HG03575 (cell line): ENCODE results near the gene ZBTB3.
A peak's percentile ranks its signal among the peaks of the same experiment; 100 is the strongest.
"Not testable (repeated sequence)": the region's sequence is repeated elsewhere in the genome, so short reads cannot be mapped to it uniquely, and the experiment has no call there.

Experiments
- ATAC-seq: cut with Tn5 transposase; IDR thresholded peaks from one replicate; pipeline ENCODE4 v1.9.1; 2021; ENCODE audit not compliant: unreplicated experiment, insufficient number of reproducible peaks, low FRiP score; ENCODE audit errors: extremely low read depth

ZBTB3 gene

GRCh38 chr11:62760867-62761227 is 6.9 kb upstream of the ZBTB3 start:
- ATAC-seq = not testable (repeated sequence)

DNA sequence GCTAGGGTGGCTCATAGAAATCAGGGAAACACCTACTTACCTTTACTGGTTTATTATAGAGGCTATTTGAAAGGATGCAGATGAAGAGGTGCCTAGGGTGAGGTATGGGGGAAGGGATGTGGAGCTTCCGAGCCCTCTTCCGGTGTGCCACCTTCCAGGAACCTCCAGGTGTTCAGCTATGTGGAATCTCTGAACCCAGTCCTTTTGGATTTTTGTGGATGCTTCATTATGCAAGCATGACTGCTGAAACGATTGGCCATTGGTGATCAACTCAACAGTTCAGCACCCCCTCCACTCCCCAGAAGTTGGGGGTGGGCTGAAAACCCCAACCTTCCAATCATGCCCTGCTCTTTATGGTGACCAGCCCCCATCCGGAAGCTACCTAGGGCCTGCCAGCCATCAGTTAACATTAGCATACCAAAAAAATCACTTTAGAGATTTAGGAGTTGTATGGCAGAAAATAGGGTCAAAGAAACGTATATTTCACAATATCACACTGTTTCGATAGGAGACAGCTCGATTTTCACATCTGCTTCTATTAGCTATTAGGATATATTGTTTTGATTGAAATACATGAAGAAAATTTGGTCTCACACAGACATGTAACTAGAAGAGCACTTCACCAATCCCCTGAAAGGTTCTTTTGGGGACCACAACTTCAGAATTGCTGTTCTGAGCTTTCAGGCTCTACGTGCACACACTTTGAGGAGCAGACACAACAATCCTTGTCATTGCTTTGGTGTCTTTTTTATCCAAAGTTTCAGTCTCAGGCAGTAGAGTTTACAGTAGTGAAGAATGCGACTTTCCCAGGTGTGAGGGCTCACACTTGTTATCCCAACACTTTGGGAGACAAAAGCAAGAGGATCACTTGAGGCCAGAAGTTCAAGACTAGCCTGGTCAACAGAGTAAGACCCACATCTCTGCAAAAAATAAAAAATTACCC is 4.2 kb upstream of the ZBTB3 start:
- ATAC-seq = no peak

DNA sequence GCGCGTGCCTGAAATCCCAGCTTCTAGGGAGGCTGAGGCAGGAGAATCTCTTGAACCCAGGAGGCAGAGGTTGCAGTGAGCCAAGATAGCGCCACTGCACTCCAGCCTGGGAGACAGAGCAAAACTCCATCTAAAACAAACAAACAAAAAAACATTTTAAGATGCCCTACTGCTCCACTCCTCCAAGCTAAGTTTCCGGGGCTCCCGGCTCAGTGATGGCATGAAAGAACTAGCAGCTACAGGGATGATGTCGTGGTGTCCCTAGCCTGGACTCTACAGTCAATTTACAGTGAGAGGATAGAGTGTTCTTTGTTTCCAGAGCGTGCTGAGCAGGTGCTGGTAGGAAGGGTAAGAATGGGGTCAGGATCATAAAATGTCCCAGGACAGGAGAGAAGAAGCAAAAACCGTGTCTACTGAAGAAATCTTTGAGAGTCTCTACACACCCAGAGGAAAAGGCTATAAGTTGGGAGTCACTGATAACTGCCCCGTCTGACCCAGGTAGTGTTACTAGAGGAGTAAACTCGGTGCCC is 1.2 kb upstream of the ZBTB3 start:
- ATAC-seq = no peak

- no peak for ATAC-seq
Measured at GRCh38 chr11:62752994-62753735, 795 bp downstream of the ZBTB3 start.

GRCh38 chr11:62752177-62752785 is 1.7 kb downstream of the ZBTB3 start:
- no peak for ATAC-seq

GRCh38 chr11:62749931-62750330 is 4.0 kb downstream of the ZBTB3 start:
- ATAC-seq = not testable (repeated sequence)

DNA sequence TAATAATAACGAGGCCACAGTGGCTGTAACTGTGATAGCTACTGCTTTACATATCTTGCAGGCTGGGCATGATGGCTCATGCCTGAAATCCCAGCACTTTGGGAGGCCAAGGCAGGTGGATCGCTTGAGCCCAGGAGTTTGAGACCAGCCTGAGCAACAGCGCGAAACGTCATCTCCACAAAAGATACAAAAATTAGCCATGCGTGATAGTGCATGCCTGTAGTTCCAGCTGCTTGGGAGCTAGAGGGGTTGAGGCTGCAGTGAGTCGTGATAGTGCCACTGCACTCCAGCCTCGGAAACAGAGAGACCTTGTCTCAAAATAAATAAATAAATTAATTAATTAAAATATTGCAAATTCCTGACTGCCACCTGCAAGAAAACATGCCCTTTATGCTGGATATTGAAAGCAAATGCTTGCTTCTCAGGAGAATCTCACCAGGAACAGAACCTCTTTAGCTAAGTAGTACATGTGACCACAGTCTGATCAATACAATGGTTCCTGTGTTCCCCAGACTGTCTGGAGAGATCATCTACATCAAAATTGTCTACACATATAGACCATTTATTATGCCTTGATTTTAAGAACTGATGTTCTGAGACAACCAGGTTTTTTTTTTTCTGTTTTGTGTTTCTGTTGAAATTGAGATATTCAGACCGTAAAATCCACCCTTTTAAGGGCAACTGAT is 6.3 kb downstream of the ZBTB3 start:
- ATAC-seq = no peak

- ATAC-seq = no peak
Measured at GRCh38 chr11:62737196-62737595, 16.8 kb downstream of the ZBTB3 start.

GRCh38 chr11:62732830-62733229 is 21.1 kb downstream of the ZBTB3 start:
- ATAC-seq = no peak

DNA sequence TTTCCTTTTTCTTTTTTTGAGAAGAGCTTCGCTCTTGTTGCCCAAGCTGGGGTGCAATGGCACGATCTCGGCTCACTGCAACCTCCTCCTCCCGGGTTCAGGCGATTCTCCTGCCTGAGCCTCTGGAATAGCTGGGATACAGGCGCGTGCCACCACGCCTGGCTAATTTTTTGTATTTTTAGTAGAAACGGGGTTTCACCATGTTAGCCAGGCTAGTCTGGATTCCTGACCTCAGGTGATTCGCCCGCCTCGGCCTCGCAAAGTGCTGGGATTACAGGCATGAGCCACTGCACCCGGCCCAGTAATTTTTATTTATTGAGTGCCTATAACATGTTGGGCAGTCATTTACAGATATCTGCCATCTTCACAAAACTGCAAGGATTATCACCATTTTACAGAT is 23.9 kb downstream of the ZBTB3 start:
- not testable (repeated sequence) for ATAC-seq

DNA sequence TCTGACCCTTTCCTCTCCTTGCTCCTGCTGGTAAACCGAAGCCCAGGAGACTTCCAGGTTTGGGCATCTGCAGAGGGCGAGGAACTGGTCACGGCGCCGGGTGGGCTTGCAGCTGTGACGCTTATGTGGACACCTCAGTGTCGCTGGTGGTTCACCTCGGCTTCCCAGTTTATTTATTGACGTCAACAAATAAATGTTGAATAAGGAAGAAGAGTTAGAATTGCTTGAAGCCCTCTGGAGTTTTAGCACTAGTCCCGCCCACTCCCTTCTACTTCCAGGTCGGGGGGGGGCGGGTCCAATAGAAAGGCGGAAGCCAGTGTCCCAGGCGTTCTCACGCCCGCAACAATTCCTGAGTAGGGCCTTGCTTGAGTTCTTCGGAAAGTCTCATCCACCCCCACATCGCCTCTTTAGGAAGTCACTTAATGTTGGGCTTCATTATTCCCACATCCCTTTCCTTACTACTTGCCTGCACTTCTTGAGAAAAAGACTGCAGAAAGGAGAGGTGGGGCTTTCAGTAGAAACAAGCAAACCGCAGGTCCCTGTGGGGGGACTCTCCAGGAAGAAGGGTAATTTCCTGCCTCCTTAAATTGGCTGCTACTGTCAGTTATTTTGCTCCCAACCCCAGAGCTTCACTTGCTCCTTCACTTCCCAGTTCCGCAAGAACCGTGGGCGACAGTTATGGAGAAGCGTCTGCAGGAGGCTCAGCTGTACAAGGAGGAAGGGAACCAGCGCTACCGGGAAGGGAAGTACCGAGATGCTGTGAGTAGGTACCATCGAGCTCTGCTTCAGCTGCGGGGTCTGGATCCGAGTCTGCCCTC is 25.6 kb downstream of the ZBTB3 start, which contains the start of gene TTC9C:
Gene TTC9C (plus strand): TSS at position 316 of the 818 bp plus-strand sequence. CDS start 363 bp downstream, at position 679.
- peak; percentile 4 for ATAC-seq

DNA sequence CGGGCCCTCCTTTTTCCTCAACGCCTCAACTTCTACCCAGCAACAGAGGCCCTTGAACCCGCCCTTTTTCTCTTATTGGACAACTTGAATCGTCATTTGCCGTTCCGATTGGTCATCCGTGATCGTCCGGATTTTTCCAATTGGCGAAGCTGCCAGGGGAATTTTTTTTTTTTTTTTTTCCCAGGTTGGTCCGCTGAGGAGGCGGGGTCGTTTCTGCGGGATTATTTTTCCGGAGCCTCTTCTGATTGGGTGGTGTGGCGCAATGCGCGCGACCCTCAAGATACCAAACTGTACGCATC is 26.1 kb downstream of the ZBTB3 start:
- ATAC-seq = peak; percentile 43

DNA sequence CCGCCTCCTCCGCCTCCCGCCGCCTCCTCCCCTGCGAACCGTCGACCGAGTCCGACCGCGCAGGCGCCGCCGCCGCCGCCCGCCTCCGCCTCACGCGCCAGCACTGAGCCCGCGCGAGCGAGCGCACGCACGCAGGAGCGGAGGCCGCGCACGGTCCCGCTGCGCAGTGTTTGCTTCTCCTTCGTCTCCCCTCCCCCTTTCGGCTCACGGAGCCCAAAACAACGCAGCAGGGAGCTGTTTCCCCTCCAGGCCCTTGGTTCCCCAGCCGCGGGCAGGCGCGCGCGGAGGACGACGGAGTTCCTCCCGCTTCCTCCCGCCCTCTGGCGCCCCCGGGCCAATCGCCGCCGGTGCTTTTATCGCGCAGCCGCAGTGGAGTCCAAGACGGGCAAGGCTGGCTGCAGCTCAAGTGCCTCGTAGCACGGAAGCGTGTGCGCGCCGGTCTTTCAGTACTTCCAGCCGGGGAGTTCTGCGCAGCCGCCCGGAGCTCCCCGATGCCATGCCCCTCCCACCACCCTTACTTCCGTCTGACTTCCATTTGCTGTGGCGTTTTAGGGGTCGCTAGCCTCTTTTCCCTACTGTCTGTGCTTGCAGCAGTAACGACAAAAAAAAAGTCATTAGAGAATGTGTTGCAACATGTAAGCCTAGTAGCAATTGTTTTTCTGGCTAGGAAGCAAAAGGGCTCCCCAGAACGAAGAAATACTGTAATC is 26.6 kb downstream of the ZBTB3 start, which contains the start of gene HNRNPUL2:
Gene HNRNPUL2 (minus strand): TSS at position 293 of the 707 bp plus-strand sequence. CDS start 301 bp downstream, outside the sequence.
- ATAC-seq = peak; percentile 36

DNA sequence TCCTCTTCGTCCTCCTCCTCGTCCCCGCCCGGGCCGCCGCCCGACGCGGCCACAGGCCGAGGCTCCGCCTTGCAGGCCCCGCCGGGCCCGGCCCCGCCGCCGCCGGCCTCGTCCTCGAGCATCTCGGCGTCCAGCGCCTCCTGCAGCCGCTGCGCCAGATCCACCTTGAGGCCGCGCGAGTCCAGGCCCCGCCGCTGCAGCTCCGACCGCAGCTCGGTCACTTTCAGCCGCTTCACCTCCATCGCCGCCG is 27.1 kb downstream of the ZBTB3 start:
- no peak for ATAC-seq

- ATAC-seq = no peak
Measured at GRCh38 chr11:62726156-62726914, 27.6 kb downstream of the ZBTB3 start.

GRCh38 chr11:62725646-62726045 is 28.3 kb downstream of the ZBTB3 start:
- ATAC-seq = no peak

- ATAC-seq = no peak
Measured at GRCh38 chr11:62724171-62724570, 29.8 kb downstream of the ZBTB3 start.
